GM18861 (cell line): ENCODE measurements around the gene TMEM250.
"Not testable (repeated sequence)": the region's sequence is repeated elsewhere in the genome, so short reads cannot be mapped to it uniquely, and the experiment has no call there.

ENCODE experiments used
- ATAC-seq: cut with Tn5 transposase; IDR thresholded peaks from one replicate; pipeline ENCODE4 v1.9.1; 2021; ENCODE audit not compliant: unreplicated experiment

Gene TMEM250

GRCh38 chr9:136114610-136115009 is 4.1 kb downstream of the TMEM250 start:
- no peak for ATAC-seq

GRCh38 chr9:136112541-136112940 is 6.1 kb downstream of the TMEM250 start:
- no peak for ATAC-seq

GRCh38 chr9:136111910-136112309 is 6.8 kb downstream of the TMEM250 start:
- no peak for ATAC-seq

- no peak for ATAC-seq
Measured at GRCh38 chr9:136111190-136111589, 7.5 kb downstream of the TMEM250 start.

- no peak for ATAC-seq
Measured at GRCh38 chr9:136110082-136111061, 8.3 kb downstream of the TMEM250 start.

GRCh38 chr9:136109351-136110081 is 9.2 kb downstream of the TMEM250 start:
- peak; percentile 62 for ATAC-seq

GRCh38 chr9:136108648-136109266 is 9.9 kb downstream of the TMEM250 start:
- ATAC-seq, result no peak

- ATAC-seq, result no peak
Measured at GRCh38 chr9:136107953-136108647, 10.6 kb downstream of the TMEM250 start.

- no peak for ATAC-seq
Measured at GRCh38 chr9:136107155-136107952, 11.3 kb downstream of the TMEM250 start.

- no peak for ATAC-seq
Measured at GRCh38 chr9:136105398-136106135, 13.1 kb downstream of the TMEM250 start.

GRCh38 chr9:136104916-136105315 is 13.8 kb downstream of the TMEM250 start:
- ATAC-seq, result no peak

GRCh38 chr9:136104488-136104800 is 14.2 kb downstream of the TMEM250 start:
- ATAC-seq, result no peak

- ATAC-seq, result no peak
Measured at GRCh38 chr9:136103651-136104487, 14.8 kb downstream of the TMEM250 start.

- not testable (repeated sequence) for ATAC-seq
Measured at GRCh38 chr9:136101615-136102074, 17.0 kb downstream of the TMEM250 start.

- ATAC-seq, result no peak
Measured at GRCh38 chr9:136100700-136101614, 17.7 kb downstream of the TMEM250 start.

GRCh38 chr9:136099542-136099941 is 19.1 kb downstream of the TMEM250 start:
- ATAC-seq, result no peak

GRCh38 chr9:136098844-136099243 is 19.8 kb downstream of the TMEM250 start:
- no peak for ATAC-seq
